Activated CD4-positive, alpha-beta T cell treated with anti-CD3 and anti-CD28 coated beads for 24 hours (primary cell): ENCODE results near the gene PCDHB1.
A peak's percentile ranks its signal among the peaks of the same experiment; 100 is the strongest.
"Not testable (repeated sequence)": the region's sequence is repeated elsewhere in the genome, so short reads cannot be mapped to it uniquely, and the experiment has no call there.

Experiments used
- DNase-seq, 2 donors: peaks; one replicate each; pipeline ENCODE4 v3.0.0-alpha.2; 2020; ENCODE audit warnings: low read depth in 2 of 2

PCDHB1 gene

GRCh38 chr5:141077826-141078225, 26.7 kb downstream of the PCDHB1 start:
- no peak for DNase-seq

- DNase-seq: no peak
Observed at GRCh38 chr5:141082228-141082627, 31.1 kb downstream of the PCDHB1 start.

- DNase-seq: peak; percentile 4 to 7
Observed at GRCh38 chr5:141084487-141084989, 33.4 kb downstream of the PCDHB1 start.

GRCh38 chr5:141094481-141095262, 43.5 kb downstream of the PCDHB1 start, which contains the start of gene PCDHB2:
TSS of gene PCDHB2 (plus strand) at chr5:141094615. CDS start at chr5:141094791, 176 bp downstream.
- DNase-seq: no peak

- DNase-seq: no peak
Observed at GRCh38 chr5:141095263-141095641, 44.1 kb downstream of the PCDHB1 start.

- not testable (repeated sequence) for DNase-seq
Observed at GRCh38 chr5:141096181-141096580, 45.0 kb downstream of the PCDHB1 start.

GRCh38 chr5:141096586-141096985, 45.4 kb downstream of the PCDHB1 start:
- not testable (repeated sequence) for DNase-seq

- DNase-seq: peak in 1 of 2 donors; percentile 25
Observed at GRCh38 chr5:141100243-141100805, 49.1 kb downstream of the PCDHB1 start, which contains the start of gene PCDHB3. TSS of gene PCDHB3 (plus strand) at chr5:141100473. CDS start at chr5:141100650, 177 bp downstream.

- no peak for DNase-seq
Observed at GRCh38 chr5:141101059-141101458, 49.9 kb downstream of the PCDHB1 start.

- not testable (repeated sequence) for DNase-seq
Observed at GRCh38 chr5:141102070-141102469, 50.9 kb downstream of the PCDHB1 start.

- DNase-seq: not testable (repeated sequence)
Observed at GRCh38 chr5:141102471-141102870, 51.3 kb downstream of the PCDHB1 start.

GRCh38 chr5:141105350-141105749, 54.2 kb downstream of the PCDHB1 start:
- no peak for DNase-seq
